Stimulated activated CD4-positive, alpha-beta T cell treated with anti-CD3 and anti-CD28 coated beads, Interleukin-12 subunit alpha, Interleukin-12 subunit beta, amount 100 ng/mL, for 4 hours (primary cell): ENCODE data around the gene ACSM6.

Experiments used
- DNase-seq: peaks from one replicate; pipeline ENCODE4 v3.0.0-alpha.2; 2020

ACSM6 gene

GRCh38 chr10:95275726-95276366, 81.8 kb downstream of the ACSM6 start:
- no peak for DNase-seq

- no peak for DNase-seq
Observed at GRCh38 chr10:95276367-95277200, 82.5 kb downstream of the ACSM6 start.

GRCh38 chr10:95277201-95277570, 83.1 kb downstream of the ACSM6 start:
- no peak for DNase-seq

- no peak for DNase-seq
Observed at GRCh38 chr10:95277614-95278013, 83.6 kb downstream of the ACSM6 start.
